TTC549 (cell line): ENCODE data around the gene AKAP13.

Experiments
- FAIRE-seq: peaks from 2 replicates; lab custom pipeline; 2012; peaks lifted over from hg19 to GRCh38; lab: Jason Lieb, UNC

AKAP13 gene

DNA sequence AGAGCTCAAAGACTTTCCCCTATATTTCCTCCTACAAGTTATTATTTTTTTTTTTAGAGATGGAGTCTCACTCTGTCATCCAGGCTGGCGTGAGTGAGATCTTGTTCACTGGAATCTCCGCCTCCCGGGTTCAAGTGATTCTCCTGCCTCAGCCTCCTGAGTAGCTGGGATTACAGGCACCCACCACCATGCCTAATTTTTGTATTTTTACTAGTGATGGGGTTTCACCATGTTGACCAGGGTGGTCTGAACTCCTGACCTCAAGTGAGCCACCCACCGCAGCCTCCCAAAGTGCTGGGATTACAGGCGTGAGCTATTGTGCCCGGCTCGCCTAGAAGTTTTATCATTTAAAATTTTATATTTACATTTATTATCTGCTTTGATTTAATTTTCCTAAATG, 5.9 kb downstream of the AKAP13 start:
- no peak for FAIRE-seq

DNA sequence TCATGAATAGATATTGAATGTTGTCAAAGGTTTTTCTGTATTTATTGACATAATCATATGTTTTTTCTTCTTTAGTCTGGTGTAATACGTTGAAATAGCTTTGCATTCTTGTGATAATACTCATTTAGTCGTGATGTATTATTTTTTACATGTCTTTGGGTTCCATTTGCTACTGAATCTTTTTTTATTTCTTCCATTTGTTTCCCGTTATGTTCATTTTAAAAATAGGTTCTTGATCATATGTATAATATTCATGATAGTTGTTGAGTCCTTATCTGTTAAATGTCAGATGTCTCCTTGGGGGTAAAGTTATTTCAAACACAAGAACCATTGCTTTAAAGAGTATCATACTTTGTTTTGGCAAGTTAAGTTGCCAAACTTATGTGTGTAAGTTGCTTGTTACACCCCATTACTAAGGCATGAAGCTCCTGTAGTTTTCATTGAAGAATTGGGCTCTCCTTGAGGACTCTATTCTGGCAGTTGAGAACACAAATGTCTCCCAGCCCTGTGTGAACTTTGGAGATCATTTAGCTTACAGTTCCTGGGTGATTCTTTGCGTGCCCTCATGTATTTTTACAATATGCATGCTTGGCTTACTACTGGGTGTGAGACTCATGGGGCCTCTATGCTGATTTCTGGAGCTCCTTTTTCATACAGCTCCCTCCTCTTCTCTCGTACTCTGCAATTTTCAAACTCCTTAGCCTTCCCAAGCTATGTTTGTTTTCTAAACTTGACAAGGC, 8.3 kb downstream of the AKAP13 start:
- FAIRE-seq: no peak

DNA sequence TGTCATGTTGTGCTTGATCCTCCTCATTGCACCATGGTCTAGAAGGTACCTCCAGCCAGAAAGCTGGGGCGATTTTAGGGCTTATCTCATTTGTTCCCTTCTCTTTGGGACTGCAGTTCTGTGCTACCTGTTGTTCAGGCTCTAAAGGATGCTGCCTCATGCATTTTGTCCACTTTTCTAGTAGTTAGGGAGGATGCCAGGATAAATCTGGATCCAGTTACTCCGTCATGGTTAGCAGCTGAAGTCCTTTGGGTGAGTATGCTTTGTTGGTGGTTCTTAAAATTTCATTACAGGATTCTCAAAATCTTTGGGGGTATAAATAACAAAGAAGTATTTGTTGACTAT, 8.9 kb downstream of the AKAP13 start:
- FAIRE-seq: no peak

DNA sequence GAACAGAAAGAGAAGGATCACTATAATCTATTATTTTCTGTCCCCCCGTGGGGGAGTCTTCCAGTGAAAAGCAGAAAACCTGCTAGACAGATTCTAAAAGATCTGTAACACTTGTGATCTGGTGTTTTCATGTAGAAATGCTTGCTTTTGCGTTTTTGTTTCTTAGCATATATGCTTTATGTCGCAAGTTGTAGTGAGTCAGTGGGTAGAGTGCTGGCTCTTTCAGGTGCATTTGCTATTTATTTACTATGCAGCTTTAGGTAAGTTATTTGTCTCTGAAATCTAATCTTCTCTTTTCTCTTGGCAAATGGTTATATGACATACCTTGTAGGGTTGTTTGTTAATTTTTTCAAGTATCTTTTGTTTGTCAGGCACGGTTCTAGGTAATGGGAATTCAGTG, 9.4 kb downstream of the AKAP13 start:
- FAIRE-seq: no peak

DNA sequence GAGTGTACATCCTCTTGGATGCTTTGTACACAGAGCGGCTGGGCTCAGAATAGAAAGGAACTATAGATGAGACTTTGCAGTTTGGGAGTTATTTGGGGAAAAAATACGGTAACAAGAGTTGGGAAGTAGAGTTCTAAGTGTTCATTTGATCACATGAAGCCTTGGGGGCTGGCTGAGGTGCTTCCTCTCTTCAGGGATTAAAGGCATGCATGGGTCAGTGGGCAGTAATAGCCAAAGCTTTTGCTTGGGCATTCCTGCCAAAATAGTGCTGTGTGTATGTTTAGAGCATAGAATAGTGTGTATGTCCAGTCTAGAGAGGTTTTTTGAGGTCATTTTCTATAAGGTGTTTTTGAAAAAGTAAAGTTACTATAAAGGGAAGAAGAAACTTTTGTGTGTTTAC, 12.8 kb downstream of the AKAP13 start:
- FAIRE-seq: no peak

DNA sequence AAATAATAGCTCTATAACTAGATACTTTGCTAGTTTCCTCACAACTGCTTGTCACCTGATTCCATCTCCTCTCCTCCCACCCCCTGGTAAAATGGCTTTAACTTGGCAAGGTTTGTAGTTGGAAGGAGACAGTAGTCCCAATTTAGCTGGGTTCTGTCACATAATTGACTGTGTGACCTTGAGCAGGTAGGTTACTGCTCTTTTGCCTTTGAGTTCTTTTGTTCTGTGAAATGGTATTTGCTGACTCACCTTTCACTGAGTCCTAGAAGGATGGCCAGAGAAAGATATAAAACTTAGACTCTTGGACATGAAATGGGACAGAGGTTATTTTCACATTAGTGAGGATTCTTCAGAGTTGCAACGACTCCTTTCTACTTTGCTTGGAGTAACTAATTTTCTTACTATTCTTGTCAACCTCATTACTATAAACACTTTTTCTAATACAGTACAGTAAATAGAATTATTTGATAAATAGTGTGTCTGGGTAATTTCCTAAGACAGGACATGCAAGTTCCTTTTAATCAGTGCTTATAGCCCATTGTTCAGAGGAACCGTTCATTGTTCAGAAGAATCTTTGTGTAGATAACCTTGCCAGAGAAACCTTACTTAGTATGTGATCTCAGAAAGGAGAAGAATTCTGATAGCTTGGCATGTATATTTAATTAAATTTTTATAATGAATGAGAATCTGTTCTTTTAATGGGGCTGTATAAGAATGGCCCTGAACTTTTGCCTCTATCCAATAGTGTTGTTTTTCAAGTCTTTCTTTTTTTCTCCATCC, 14.3 kb downstream of the AKAP13 start:
- no peak for FAIRE-seq

DNA sequence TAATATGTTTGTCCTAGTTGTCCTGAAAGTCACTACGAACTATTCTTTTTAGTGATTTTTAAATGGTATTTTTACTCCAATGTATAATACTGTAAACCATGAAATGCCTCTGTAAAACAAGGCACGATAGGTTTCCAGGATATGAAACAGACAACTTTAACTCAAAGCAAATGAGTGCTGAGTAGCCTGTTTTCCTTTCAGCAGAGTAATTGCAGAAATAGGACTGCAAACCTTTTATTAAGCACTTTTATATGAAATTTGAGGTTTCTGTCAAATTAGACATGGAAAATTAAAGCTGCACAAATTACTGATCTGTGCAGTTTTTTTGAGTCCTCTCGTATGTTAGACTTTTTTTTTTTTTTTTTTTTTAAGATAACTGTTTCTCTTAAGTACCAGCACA, 16.2 kb downstream of the AKAP13 start:
- no peak for FAIRE-seq

DNA sequence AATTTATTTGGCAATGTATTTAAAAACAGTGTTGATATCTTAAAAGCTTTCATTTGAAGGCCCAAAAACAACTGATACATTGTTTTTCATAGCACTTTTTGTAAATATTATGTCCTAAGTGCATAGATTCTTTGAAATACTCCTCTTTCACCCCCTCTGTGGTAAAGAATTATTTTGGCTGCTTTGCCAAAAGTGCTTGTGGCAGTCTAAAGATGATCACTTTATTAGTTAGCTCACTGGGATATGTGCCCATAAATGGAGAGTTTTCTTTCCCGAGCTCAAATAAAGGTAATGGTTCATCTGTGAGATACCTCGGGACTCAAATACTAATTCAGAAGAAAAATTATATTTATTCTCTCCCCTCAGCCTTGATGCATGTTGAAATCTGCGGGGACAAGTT, 16.7 kb downstream of the AKAP13 start:
- FAIRE-seq: no peak

DNA sequence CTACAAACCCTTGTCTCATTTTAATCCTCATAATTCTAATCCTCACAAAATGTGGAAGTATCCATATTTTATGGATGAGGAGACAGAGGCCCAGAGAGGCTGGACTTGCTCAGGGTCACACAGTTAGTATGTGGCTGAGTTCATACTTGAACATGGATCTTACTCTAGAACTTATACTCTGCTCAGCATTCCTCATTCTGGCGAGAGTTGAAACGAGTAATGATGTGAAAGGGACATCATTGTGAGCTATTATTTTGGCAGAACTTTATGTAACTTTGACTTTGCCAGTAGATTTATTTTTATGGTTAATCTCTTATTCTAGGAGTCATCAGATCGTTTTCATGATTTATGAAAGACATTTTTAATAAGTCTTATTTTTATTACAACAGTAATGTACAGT, 17.5 kb downstream of the AKAP13 start:
- FAIRE-seq: no peak

DNA sequence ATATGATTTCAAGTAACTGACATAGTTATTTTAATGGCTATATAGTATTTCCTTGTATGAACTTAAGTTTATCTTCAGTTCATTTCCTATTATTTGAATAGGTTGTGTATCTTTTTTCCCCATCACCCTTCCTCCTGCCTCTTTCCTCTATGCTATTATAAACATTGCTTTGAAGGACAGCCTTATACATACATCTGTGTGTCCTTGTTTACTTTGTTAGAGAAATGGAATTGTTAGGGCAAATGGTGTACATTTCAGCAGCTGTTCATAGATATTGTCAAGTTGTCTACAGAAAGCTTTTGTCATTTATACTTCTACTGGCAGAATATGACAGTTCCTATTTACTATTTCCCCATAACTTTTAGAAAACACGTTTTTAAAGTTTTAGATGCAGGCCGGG, 18.4 kb downstream of the AKAP13 start:
- FAIRE-seq: no peak

DNA sequence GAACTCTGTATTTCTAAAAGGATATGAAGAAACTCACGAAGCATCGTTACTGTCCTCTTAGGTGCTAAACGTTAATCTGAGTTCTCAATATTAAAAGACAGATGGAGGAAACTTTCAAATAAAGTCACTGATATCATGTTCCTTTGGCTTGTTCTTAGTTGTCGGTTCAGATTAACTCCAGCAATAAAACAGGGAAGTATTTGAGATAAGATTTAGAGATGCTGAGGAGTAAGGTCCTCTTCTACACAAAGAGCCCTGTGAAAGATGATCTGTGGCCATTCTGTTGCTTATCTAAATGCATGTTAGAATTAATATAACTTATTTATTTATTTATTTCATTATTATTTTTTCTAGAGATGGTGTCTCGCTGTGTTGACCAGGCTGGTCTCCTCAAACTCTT, 19.2 kb downstream of the AKAP13 start:
- no peak for FAIRE-seq

DNA sequence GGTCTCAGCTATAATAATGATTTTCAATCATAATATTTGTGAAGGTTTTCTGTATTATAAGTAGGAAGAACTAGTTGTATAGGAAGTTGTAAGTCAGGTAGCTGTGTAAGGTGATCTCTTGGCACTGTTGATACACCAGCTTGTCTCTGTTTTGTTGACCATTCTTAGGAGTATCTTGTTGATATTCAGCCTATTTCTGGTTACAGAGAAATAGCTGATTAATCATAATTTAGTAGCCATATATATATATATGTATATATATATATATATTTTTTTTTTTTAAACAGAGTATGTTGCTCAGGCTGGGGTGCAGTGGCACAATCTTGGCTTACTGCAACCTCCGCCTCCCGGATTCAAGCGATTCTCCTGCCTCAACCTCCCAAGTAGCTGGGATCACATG, 20.2 kb downstream of the AKAP13 start:
- no peak for FAIRE-seq

DNA sequence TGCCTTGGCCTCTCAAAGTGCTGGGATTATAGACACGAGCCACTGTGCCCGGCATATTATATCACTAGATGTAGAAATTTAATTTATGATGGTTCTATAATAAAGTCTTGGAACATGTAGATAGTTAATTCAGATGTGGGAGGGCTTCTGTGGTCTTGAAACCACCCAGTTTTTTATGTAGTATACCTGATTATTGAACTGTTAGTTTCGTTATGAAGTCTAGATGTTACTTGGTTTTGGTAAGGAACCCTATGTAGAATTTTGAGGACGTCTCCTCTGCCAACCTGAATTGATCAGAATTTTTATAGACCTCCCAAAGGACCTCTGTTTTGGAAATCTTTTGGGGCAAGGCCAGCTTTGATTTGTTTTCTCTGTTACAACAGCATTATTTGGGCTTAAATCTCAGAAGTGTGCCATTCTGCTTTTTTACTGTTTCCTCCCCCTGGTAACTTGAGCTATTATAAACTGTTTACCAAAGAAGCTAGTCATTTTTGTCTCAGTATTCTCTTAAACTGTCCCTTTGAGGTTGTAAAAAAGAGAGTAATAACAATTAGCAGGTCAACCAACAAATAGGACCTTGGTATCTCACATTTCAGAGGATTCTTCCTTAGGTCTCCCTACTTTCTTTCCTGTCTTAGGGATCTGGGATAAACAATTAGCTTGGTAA, 20.8 kb downstream of the AKAP13 start:
- no peak for FAIRE-seq

DNA sequence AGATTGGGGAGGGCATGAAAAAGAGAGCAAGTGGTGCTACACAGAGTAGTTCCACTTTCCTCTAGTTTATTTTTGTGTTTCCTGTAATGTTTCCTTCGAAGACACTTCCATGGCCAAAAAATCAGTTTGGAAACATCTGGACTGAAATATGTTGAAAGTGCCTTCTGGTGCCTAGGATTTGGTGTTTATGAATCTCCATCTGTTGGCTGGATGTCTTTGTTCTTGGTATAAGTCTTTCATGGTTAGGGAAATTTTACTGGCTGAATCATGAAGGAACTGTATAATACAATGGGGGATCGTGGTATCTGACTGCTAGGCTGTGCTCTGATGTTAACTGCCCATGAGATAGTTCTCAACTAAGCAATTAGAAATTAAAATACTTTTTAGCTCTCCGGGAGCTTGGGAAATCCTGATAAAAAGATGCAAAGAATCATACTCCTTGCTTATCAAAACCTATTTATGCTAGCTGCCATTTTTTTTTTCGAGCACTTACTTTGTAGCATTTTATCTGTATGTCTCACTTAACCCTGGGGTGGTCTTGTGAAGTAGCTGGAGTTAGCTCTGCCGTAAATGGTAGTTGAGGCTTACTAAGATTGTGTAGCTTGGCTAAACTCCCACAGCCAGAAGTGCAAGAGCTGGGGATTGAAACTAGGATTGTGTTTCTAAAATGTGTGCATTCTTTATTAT, 21.9 kb downstream of the AKAP13 start:
- no peak for FAIRE-seq

DNA sequence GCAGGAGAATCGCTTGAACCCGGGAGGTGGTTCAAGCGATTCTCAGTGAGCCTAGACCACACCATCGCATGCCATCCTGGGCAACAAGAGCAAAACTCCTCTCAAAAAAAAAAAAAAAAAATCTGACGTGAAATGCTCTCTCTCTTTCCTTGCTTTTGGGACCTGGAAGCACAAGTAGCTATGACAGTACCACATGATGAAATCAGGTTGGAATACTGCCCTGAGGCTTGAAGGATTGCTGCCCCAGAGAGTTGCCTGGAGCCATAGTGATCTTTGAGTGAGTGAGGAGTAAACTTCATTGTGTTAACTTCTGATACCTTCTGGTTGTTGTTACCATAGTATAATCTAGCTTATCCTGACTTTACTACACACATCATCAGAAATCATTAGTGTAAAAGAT, 23.3 kb downstream of the AKAP13 start:
- FAIRE-seq: no peak

DNA sequence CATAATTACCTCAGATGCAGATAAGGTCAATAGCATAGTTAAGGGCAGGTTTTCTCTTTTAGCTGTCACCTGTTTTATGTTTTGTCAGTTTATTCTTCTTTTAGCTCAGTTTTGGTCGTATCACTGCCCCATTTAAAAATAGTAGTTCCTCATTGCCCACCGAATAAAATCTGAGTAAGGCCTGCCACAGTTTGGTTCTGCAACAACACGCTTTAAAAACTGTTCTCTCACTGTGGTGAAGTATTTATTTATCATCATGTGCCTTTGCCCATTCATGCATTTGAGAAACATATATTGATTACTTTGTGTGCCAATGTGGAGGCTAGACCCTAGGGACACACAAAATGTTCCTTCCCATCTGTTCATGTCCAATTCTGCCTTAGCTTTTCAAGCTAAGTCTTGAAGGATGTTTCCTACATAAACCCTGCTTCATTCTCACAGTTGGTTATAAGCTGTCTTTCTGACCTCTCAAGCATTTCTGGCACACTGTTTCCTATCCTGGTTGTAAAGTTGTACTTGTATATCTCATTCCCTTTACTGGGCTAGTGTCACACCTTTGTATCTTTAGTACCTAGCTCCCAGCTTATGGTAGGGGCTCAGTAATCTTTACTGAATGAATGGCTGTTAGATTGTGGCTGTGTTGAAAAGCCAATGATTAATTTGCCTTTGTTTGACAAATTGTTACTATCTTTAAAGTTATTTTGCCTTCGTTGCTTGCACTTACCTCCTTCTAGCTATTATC, 23.9 kb downstream of the AKAP13 start:
- FAIRE-seq: no peak

DNA sequence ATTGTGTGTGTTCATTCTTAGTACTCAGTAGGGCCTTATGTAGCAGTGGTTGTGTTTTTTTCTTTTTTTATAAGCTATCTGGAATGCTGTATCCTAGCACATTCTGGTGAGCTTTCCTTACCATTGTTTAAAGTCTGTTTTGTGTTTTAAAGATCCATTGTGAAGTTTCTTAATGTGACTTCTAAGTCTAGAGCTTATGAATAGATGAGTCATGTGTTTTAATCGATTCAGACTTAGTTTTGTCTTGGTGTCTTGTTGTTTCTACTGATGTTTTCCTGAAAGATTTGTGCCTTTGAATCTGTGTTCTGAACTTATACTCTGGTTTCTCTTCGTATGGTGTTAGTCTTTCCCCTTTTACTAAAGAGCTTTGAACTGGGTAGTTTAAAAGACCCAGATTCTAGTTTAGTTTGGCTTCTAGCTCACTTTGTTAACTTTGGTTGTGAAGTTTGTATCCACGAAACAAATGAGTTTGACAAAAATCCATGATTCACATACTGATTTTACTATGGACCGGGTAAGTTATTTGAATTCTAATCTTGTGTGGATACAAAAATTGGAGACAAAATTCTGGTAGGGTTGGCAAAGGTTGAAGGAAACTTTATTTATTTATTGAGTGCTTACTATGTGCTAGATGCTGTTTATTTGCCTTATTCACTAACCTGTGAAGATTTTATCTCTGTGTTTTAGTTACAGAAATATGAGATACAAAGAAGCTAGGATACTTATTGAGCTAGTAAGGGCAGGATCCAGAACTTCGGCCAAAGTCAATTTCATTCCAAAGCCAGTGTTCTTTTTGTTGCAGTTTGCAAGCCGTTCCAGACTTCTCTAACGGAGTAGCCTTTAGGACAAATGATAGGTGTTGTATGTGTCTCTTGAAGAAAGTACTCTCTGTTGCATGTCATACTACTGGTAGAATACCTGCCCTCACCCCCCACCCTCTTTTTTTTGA, 24.8 kb downstream of the AKAP13 start:
- no peak for FAIRE-seq

DNA sequence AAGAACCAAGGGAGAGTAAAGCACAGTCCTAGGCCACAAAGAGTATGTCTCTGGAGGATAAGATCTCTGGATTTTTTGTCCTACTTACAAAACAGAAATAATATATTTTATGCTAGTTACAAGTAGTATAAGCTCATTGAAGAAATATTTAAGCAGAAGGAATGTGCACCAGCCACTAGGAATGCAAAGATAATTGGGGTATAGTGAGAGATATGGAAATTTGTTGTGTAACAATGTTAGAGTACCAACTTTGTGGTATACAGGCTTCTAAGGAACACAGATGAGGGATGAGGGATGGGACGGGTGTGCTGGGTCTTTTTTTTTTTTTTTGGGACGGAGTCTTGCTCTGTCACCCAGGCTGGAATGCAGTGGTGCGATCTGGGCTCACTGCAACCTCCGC, 26.5 kb downstream of the AKAP13 start:
- no peak for FAIRE-seq

DNA sequence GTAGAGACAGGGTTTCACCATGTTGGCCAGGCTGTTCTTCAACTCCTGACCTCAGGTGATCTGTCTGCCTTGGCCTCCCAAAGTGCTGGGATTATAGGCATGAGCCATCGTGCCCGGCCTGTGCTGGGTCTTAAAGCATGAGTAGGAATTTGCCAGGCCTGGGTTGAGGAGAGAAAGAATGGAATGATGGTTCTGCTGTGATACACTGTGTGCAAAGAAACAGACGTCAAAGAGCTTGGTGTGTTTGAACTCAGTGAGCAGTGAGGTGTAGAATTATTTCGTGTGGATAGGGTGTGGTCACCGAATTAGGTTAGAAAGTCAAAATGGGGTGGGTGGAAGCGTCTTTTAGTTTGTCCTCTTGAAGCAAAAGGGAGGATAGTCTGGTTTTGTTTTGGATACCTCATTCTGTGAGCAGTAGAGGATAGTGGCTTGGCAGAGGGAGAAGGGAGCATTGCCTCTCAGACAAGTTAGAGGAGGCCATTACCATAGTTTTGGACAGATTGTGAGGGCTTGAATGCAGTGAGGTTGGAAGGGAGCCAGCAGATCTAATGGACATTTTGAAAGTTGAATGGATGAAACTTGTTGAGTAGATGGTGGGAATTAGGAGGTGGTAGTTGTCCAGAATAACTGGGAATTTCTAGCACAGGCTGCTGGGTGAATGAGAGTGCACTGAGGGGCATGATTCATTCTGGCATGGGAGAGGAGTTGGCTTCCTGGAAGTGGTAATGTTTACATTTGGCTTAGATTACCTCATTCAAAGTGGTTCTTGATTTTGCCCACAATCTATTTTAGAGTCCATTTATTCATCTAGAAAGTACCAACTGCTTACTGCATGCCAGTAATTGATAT, 27.2 kb downstream of the AKAP13 start:
- no peak for FAIRE-seq

DNA sequence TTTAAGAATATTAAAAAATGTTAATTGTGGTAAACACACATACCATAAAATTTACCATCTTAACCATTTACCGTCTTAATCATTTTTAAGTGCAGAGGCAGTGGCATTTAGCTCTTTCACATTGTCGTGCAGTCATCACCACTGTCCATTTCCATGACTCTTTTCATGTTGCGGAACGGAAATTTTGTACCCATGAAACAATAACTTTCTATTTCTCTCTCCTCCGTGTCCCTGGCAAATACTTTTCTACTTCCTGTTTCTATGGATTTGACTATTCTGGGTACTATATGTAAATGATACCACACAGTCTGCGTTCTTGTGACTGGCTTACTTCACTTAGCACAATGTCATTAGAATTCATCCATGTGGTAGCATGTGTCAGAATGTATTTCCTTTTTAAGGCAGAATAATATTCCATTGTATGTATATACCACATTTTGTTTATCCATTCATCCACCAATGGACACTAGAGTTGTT, 27.9 kb downstream of the AKAP13 start:
- no peak for FAIRE-seq
